T47D (cell line): Measurements from ENCODE around the gene FAM107B.
"Not testable (repeated sequence)": the region's sequence is repeated elsewhere in the genome, so short reads cannot be mapped to it uniquely, and the experiment has no call there.

Experiments
- DNase-seq, 2 experiments: peaks; one replicate each; pipeline versions ENCODE4 v3.0.0 to v3.0.0-alpha.2; 2011 to 2012; ENCODE audit warnings: low read depth in 1 of 2, low spot score in 1 of 2
- JUND ChIP-seq: IDR thresholded peaks from 2 replicates; pipeline ENCODE4 v1.6.1; 2012; ENCODE audit warnings: low read depth
- in situ Hi-C: cut with HindIII; loops from 2 replicates; pipeline ENCODE4 v1.10.0; 2016; ENCODE audit warnings: low sequenced_read_pairs, low pct_unique_long_range_greater_than_20kb

The FAM107B gene

DNA sequence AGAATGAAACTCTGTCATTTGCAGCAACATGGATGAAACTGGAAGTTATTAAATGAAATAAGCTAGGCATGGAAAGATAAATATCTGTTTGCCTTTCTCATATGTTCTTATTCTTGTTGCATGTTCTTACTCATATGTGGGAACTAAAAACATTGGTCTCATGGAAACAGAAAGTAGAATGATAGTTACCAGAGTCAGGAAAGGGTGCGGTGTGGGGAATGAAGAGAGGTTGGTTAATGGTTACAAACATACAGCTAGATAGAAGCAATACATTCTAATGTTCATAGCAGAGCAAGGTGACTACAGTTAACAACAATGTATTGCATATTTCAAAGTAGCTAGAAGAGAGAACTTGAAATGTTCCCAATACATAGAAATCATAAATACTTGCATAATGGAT is 105.1 kb downstream of the FAM107B start:
- no peak for DNase-seq
- in situ Hi-C loops, result no loop called here
- no peak for TF ChIP-seq JUND

- in situ Hi-C loops, result no loop called here
- no peak for DNase-seq
- TF ChIP-seq JUND, result no peak
Measured at GRCh38 chr10:14667781-14668180, 106.9 kb downstream of the FAM107B start.

GRCh38 chr10:14667280-14667679 is 107.4 kb downstream of the FAM107B start:
- no peak for DNase-seq
- TF ChIP-seq JUND, result no peak
- in situ Hi-C loops, result no loop called here

DNA sequence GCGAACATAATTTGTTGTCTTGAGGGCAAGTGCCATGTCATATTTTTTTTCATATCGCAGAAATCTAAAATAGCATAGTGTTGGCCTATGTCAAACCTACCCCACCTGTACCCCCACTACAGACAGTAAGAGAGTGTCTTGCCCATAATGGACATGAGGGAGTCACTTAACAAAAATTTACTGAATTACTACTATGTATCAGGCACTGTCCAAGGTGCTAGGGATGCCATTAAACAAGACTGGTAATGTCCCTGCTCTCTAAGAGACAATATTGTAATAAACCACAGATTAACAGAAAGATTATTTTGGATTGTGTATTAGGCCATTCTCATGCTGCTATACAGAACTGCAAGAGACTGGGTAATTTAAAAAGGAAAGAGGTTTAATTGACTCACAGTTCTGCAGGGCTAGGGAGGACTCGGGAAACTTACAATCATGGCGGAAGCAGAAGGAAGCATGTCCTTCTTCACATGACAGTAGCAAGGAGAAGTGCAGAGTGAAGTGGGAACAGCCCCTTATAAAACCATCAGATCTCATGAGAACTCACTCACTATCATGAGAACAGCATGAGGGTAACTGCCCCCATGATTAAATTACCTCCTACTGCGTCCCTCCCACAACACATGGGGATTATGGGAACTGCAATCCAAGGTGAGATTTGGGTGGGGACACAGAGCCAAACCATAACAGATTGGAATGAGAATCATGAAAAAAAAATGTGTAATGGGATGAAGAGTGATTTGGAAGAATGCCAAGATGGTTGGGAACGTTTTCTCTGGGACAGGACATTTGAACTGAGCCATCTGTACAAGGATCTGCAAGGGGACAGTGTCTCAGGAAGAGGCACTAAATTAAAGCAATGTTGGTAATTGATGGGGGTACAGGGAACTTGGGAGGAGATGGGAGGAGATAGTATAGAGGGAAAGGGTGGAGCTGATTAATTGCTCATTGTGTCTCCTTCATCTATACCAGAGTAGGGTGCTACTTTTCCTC is 108.5 kb downstream of the FAM107B start:
- peak in 1 of 2 experiments; percentile 61 for DNase-seq
- no peak for TF ChIP-seq JUND
- in situ Hi-C loops, result no loop called here

DNA sequence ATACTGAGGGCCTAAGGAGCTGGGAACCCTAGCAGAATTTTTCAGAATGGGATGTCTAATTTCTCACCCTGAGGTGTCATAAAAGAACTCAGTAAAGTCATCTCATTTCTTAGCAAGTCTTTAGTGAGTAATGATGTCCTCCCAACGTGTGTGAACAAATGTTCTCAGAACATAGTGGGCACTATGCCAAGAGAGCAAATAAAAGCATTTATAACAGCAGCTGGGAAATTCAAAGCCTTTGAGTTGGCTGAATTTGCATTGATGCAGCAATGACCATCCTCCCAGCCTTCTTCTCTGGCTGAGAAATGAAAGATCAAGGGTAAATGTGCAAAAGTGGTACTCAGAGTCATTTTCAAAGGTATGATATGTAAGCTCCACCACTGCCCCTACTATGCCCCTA is 109.4 kb downstream of the FAM107B start:
- TF ChIP-seq JUND, result no peak
- in situ Hi-C loops, result no loop called here
- DNase-seq, result peak in 1 of 2 experiments; percentile 51

GRCh38 chr10:14664345-14664744 is 110.4 kb downstream of the FAM107B start:
- no peak for TF ChIP-seq JUND
- no peak for DNase-seq
- in situ Hi-C loops, result no loop called here

DNA sequence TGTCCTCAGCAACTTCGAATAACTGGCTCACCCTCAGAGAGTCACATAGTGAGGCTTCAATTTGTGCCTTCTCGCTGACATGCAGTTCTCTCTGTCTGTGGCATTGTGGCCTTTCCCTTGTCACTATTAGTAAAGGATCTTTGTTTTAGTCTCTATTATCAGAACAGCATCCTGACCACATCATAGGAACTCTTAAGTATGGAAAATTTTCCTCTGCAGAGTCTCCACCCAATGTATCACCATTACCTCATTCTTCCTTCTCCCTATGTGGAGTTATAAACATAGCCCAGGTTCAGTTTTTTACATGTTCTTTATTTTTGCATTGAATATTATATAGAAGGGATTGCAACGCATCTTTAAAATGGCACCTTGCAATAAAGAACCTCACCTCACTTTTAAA is 112.9 kb downstream of the FAM107B start:
- in situ Hi-C loops, result no loop called here

DNA sequence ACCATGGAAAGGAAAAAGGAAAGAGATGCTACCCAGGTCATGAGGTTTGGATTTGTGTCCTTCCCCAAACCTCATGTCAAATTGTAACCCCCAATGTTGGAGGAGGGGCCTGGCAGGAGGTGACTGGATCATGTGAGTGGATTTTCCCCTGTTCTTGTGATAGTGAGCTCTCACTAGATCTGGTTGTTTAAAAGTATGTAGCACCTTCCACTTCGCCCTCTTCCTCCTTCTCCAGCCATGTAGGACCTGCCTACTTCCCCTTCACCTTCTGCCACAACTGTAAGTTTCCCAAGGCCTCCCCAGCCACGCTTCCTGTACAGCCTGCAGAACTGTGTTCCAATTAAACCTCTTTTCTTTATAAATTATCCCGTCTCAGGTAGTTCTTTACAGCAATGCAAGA is 113.9 kb downstream of the FAM107B start:
- in situ Hi-C loops, result no loop called here
- TF ChIP-seq JUND, result no peak
- no peak for DNase-seq

More for the DNA sequence above, 112.9 kb downstream of the FAM107B start:
- no peak for DNase-seq
- TF ChIP-seq JUND, result no peak

DNA sequence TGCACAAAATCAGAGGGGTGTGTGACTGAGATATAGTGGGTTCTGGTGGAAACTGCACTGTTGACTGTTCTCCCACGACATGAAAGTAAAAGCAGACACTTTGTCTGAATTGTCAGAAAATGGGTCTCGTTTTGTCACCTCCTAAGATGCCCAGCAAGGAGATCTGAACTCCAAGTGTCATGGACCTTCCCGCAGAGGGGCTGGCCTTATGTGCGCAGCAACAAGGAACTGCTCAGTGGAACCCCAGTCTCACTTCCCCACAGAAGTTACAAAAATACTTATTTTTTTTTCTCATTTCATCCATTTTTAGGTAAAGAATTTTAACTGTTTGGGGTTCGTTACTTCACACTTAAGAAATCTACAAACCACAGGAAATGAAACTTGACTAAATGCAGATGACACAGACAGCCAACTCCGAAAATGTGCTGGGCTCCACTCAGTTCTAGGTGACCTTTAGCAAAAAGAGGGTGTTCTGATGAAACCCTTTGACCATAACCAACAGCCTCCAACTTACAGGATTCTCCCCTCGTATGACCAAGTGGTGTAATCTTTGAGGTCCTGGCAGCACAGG is 115.0 kb downstream of the FAM107B start:
- in situ Hi-C loops, result no loop called here
- no peak for DNase-seq
- no peak for TF ChIP-seq JUND

DNA sequence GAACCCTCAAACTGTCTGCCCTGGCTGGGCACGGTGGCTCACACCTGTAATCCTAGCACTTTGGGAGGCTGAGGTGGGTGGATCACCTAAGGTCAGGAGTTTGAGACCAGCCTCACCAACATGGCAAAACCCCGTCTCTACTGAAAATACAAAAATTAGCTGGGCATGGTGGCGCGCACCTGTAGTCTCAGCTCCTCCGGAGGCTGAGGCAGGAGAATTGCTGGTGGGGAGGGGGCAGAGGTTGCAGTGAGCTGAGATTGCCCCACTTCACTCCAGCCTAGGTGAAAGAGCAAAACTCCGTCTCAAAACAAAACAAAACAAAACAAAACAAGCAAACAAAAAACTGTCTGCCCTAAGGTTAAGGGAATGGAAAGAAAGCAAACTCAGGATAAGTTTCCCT is 115.6 kb downstream of the FAM107B start:
- in situ Hi-C loops, DNase-seq: not testable (repeated sequence)

DNA sequence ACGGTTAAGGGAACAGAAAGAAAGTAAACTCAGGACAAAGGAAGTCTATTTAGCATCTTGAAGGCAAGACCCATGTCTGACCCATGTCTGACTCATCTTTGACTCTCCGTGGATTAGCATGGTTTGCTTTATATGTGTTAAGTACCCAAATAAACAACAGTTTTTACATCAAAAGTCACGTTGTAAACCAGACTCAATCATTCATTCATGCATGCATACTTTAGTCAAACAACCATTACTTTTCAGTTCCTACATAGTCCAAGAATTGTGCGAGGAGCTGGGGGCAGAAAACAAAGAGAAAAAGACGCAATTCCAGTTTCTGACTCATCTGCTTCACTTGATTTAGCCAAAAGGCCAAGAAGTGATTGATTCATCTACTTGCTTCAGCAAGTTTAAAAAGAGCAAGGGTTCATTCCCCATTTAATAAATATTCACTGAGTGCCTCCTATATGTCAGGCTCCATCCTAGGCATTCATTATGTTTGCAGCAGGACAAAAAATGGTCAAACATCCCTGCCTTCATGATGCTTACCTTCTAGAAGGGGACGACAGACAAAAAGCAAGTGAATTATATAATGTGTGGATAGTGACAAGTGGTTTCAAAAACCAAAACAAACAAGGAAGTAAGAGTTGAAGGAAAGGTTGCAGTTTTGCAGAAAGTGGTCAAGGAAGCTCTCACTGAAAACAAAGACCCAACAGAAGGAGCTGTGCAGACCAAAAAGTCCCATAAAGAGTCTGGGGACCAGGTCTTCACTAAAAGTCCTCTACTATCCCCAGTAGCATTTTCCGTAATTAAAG is 116.2 kb downstream of the FAM107B start:
- DNase-seq, result no peak
- in situ Hi-C loops, result no loop called here
- no peak for TF ChIP-seq JUND

DNA sequence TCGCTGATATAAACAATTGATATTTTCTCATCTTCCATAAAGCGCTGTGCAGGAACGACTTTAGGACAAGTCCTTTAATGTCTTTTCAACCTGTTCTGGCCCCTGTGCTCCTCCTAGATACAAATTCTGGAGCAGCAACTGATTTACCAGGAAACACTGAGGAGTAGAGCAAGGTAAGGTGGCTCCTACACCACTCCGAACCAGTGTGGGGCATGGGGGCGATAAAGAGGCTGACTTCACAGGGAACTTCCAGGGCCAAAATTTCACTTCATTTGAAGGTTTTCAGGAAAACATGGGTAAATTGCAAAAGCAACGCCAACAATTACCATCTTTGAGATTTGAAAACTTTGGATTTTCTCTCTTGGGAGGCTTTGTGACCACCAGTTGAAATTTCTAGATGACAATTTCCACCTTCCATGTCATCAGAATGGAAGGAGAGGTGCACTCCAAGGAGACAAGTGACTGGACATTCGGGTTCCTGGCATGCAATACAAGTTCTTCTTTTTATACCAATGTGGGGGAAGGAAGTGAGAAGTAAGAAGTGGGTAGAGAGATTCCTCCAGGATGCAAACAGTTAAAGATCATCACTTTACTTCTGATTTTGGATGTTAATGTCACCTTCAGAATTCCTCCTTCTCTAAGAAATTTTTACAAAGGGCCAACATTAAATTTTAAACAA is 118.5 kb downstream of the FAM107B start:
- in situ Hi-C loops, result no loop called here
- TF ChIP-seq JUND, result no peak
- DNase-seq, result no peak
